Thoracic aorta (tissue), 2 donors: ENCODE results near the gene PNMT. TPM values are rescaled to one million over a fixed set of nuclear protein-coding genes. Genes with fewer than 3 reads are reported as not detected.
"Not testable (repeated sequence)": the region's sequence is repeated elsewhere in the genome, so short reads cannot be mapped to it uniquely, and the experiment has no call there.

ENCODE experiments used
- ATAC-seq: fragments of 150-250 bp; one replicate; pipeline ENCODE4 v1.8.0; 2017; ENCODE audit warnings: low read depth; ENCODE audit not compliant: insufficient number of reproducible peaks, low FRiP score
- DNase-seq: peaks from one replicate; pipeline ENCODE4 v3.0.0-alpha.2; 2020; ENCODE audit warnings: low spot score
- H3K27ac ChIP-seq, 2 donors: fragments of 200-600 bp; sonication (generic); 1 replicate in 1 of 2; 2 replicates in 1 of 2; pipeline ENCODE4 v1.5.1; 2016; ENCODE audit warnings: mild to moderate bottlenecking in 2 of 2, moderate library complexity in 2 of 2
- H3K27me3 ChIP-seq: fragments of 200-600 bp; sonication (generic); replicated peaks from 2 replicates; pipeline ENCODE4 v1.6.0; 2016; ENCODE audit warnings: mild to moderate bottlenecking; ENCODE audit not compliant: insufficient read depth
- H3K36me3 ChIP-seq: fragments of 200-600 bp; sonication (generic); one replicate; pipeline ENCODE4 v1.5.1; 2016
- H3K4me1 ChIP-seq, 2 donors: fragments of 200-600 bp; sonication (generic); 1 replicate in 1 of 2; 2 replicates in 1 of 2; pipeline versions ENCODE4 v1.5.1 to v1.6.0; 2016; ENCODE audit warnings: low read depth in 2 of 2, mild to moderate bottlenecking in 1 of 2; ENCODE audit not compliant: control insufficient read depth in 1 of 2
- H3K4me3 ChIP-seq: fragments of 200-600 bp; sonication (generic); 2 replicates; pipeline ENCODE4 v1.5.1; 2016; ENCODE audit warnings: mild to moderate bottlenecking
- H3K9me3 ChIP-seq: fragments of 200-600 bp; sonication (generic); 2 replicates; pipeline ENCODE4 v1.5.1; 2016
- CTCF ChIP-seq: fragments of 200-600 bp; sonication (generic); IDR thresholded peaks from one replicate; pipeline ENCODE4 v1.5.1; 2019; ENCODE audit warnings: antibody characterized with exemption
- total RNA-seq, 2 donors: library from RNA; depleted of rRNA; stranded (reverse); fragments of >200 nt; gene quantifications; one replicate each; pipeline versions ENCODE4 v1.1.0 to v1.2.3, GENCODE V29; 2016

Gene PNMT
- total RNA-seq, 2 donors from 2014 or later = 3.1 to 22.9 TPM

GRCh38 chr17:39696731-39697130, 28.5 kb downstream of the PNMT start:
- H3K27ac ChIP-seq = no peak overlapping the region
- ATAC-seq (no peak), DNase-seq (no peak)
- H3K27me3 ChIP-seq = no peaks in the 10 kb centered on the region
- H3K36me3 ChIP-seq = no peaks in the 10 kb centered on the region
- H3K4me1 ChIP-seq = peaks cover 0 to 20% of the 10 kb centered on the region in 2 donors
- H3K9me3 ChIP-seq = no peaks in the 10 kb centered on the region
- TF ChIP-seq CTCF = no peak
- no peak overlapping the region for H3K4me3 ChIP-seq

DNA sequence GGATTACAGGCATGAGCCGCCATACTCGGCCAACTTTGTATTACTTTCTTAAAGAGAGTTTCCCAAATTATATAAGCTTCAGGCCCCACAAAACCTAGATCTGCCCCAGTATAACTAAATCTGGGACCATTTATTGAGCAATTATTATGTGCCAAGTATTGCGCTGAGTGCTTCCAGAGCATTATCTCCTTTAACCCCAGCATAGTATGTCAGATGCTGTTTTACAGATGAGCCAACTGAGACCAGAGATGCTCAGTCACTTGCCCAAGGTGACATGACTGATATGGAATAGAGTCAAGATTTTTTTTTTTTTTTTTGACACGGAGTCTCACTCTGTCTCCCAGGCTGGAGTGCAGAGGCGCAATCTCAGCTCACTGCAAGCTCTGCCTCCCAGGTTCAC, 29.7 kb downstream of the PNMT start:
- no peak for TF ChIP-seq CTCF
- Histone ChIP-seq H3K36me3 (no peaks in the 10 kb centered on the region), H3K9me3 (no peaks in the 10 kb centered on the region), H3K27ac (no peak overlapping the region), H3K4me1 (peaks cover 0 to 32% of the 10 kb centered on the region in 2 donors), H3K27me3 (no peaks in the 10 kb centered on the region), H3K4me3 (no peak overlapping the region)
- ATAC-seq (no peak), DNase-seq (no peak)

DNA sequence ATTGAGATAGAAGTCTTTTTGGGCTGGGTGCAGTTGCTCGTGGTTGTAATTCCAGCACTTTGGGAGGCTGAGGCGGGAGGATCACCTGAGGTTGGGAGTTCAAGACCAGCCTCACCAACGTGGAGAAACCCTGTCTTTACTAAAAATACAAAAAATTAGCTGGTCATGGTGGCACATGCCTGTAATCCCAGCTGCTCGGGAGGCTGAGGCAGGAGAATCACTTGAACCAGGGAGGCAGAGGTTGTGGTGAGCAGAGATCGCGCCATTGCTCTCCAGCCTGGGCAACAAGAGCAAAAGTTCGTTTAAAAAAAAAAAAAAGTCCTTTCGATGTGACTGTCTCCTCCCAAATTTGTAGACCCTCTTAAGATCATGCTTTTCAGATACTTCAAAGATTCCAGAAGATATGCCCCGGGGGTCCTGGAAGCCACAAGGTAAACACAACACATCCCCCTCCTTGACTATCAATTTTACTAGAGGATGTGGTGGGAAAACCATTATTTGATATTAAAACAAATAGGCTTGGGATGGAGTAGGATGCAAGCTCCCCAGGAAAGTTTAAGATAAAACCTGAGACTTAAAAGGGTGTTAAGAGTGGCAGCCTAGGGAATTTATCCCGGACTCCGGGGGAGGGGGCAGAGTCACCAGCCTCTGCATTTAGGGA, 31.0 kb downstream of the PNMT start:
- H3K9me3 ChIP-seq, ATAC-seq, H3K27me3 ChIP-seq, DNase-seq, H3K36me3 ChIP-seq: not testable (repeated sequence)
- peak overlapping the region; percentile 87 for H3K4me3 ChIP-seq
- H3K4me1 ChIP-seq = peaks cover 0 to 45% of the 10 kb centered on the region in 2 donors
- TF ChIP-seq CTCF = peak; percentile 2
- H3K27ac ChIP-seq = peak overlapping the region; percentile 88 to 92

GRCh38 chr17:39699818-39700147, 31.5 kb downstream of the PNMT start, which contains the start of gene ERBB2:
ERBB2 (plus strand) TSS chr17:39700064; CDS start chr17:39700239, 175 bp downstream.
- Histone ChIP-seq H3K4me3 (peak within 1 kb of the TSS; percentile 87), H3K36me3 (no peaks in the 10 kb centered on the region), H3K9me3 (no peaks in the 10 kb centered on the region), H3K27ac (peak within 1 kb of the TSS; percentile 88 to 92), H3K27me3 (no peaks in the 10 kb centered on the region), H3K4me1 (peaks cover 0 to 50% of the 10 kb centered on the region in 2 donors)
- TF ChIP-seq CTCF = no peak
- ATAC-seq (no peak), DNase-seq (no peak)

DNA sequence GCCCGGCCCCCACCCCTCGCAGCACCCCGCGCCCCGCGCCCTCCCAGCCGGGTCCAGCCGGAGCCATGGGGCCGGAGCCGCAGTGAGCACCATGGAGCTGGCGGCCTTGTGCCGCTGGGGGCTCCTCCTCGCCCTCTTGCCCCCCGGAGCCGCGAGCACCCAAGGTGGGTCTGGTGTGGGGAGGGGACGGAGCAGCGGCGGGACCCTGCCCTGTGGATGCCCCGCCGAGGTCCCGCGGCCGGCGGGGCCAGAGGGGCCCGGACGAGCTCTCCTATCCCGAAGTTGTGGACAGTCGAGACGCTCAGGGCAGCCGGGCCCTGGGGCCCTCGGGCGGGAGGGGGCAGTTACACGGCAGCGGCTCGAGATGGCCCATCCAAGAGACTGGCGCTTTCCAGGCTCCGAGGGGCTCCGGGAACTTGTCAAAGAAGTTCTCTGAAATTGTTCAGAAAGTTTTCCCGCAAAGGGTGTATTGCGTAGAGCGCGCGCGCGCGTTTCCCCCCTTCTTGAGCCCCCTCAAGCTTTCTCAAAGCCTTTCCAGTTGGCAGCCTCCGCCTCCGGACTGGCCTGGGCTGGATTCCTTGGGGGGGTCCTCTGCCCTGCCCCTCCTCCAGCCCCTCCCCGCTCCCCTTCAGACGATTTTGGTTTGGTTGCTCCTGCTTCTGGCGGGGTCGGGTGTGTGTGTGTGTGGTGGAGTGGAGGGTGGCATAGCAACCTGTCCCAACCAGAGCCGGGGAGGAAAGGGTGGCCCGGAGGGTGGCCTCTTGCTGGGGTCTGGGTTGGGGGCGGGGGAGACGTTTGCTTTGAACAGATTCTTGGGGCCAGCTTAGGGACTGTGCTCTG, 32.1 kb downstream of the PNMT start:
- peak overlapping the region; percentile 87 for H3K4me3 ChIP-seq
- H3K27me3 ChIP-seq = no peaks in the 10 kb centered on the region
- no peak for TF ChIP-seq CTCF
- ATAC-seq (no peak), DNase-seq (no peak)
- H3K4me1 ChIP-seq = peaks cover 4 to 56% of the 10 kb centered on the region in 2 donors
- no peaks in the 10 kb centered on the region for H3K36me3 ChIP-seq
- H3K9me3 ChIP-seq = no peaks in the 10 kb centered on the region
- H3K27ac ChIP-seq = peak overlapping the region; percentile 88 to 92
